HepG2 (cell line): ENCODE measurements around the gene STAB2. TPM values are rescaled to one million over a fixed set of nuclear protein-coding genes. Genes with fewer than 3 reads are reported as not detected.

ENCODE experiments used
- ATAC-seq: fragments of 200-7000 bp; cut with Tn5 transposase; 3 replicates; pipeline ENCODE4 v1.9.1; 2020; ENCODE audit warnings: mild to moderate bottlenecking, moderate library complexity
- BruUV-seq: library from RNA; stranded (reverse); fragments of 400-500 nt; replicated peaks from 2 replicates; lab custom pipeline; 2021; lab: Mats Ljungman, UMichigan
- CTCF ChIA-PET: fragments of 300-600 bp; formaldehyde crosslinking; extraction: SDS; loops from one replicate; lab custom pipeline; 2021; ENCODE audit warnings: low total read pairs, inconsistent platforms, low intra/inter-chr PET ratio; lab: Yijun Ruan, JAX
- POLR2A ChIA-PET: fragments of 350-600 bp; sonication (Branson Sonifier 250); formaldehyde crosslinking; loops from one replicate; lab custom pipeline; 2020; ENCODE audit warnings: antibody characterized with exemption, inconsistent platforms; lab: Yijun Ruan, JAX
- DNase-seq: peaks from one replicate; pipeline ENCODE4 v3.0.0-alpha.2; 2015; ENCODE audit warnings: low spot score
- FAIRE-seq: peaks from 3 replicates; lab custom pipeline; 2011; peaks lifted over from hg19 to GRCh38; lab: Jason Lieb, UNC
- H2AFZ ChIP-seq: one replicate; pipeline ENCODE4 v1.6.1; 2011; ENCODE audit warnings: low read length, inconsistent platforms
- H3K27ac ChIP-seq: fragments of 300-600 bp; 3 replicates; pipeline ENCODE4 v1.8.0; 2011; ENCODE audit warnings: mixed run types, mild to moderate bottlenecking, mixed read lengths, low read length, inconsistent platforms; ENCODE audit not compliant: insufficient read depth; ENCODE audit errors: extremely low read length
- H3K27me3 ChIP-seq, 2 experiments: fragments of 200-600 bp in 1 of 2; 2 replicates in 1 of 2; 3 replicates in 1 of 2; pipeline versions ENCODE4 v1.6.0 to v1.8.0; 2011; ENCODE audit warnings: low read length in 2 of 2, mild to moderate bottlenecking in 2 of 2, moderate library complexity in 2 of 2, inconsistent platforms in 1 of 2; ENCODE audit not compliant: insufficient read depth in 2 of 2, control insufficient read depth in 1 of 2
- H3K36me3 ChIP-seq, 2 experiments: fragments of 200-600 bp in 1 of 2; replicated peaks in 1 of 2; 2 replicates in 1 of 2; 3 replicates in 1 of 2; pipeline versions ENCODE4 v1.5.1 to v1.8.0; 2011; ENCODE audit warnings: low read length in 2 of 2, inconsistent platforms in 1 of 2; ENCODE audit not compliant: insufficient read depth in 2 of 2, control insufficient read depth in 1 of 2
- H3K4me1 ChIP-seq: 2 replicates; pipeline ENCODE4 v1.5.1; 2012; ENCODE audit warnings: low read length, inconsistent platforms; ENCODE audit not compliant: insufficient read depth
- H3K4me2 ChIP-seq: 2 replicates; pipeline ENCODE4 v1.6.0; 2011; ENCODE audit warnings: low read depth, low read length, inconsistent platforms
- H3K4me3 ChIP-seq, 3 experiments: fragments of 200-600 bp in 1 of 3; sonication (generic), shearing (Covaris generic) in 1 of 3; replicated peaks in 1 of 3; 2 replicates each; pipeline ENCODE4 v1.5.1; 2011 to 2016; ENCODE audit warnings: low read length in 3 of 3, inconsistent platforms in 2 of 3, low read depth in 2 of 3, mild to moderate bottlenecking in 2 of 3, control low read depth in 1 of 3, mixed read lengths in 1 of 3; ENCODE audit not compliant: insufficient read depth in 1 of 3
- H3K79me2 ChIP-seq: one replicate; pipeline ENCODE4 v1.6.1; 2011; ENCODE audit warnings: low read length, inconsistent platforms; ENCODE audit not compliant: insufficient read depth
- H3K9ac ChIP-seq: 2 replicates; pipeline ENCODE4 v1.6.0; 2011; ENCODE audit warnings: mild to moderate bottlenecking, low read depth, low read length, inconsistent platforms; ENCODE audit not compliant: insufficient read depth
- H3K9me3 ChIP-seq: 2 replicates; pipeline ENCODE4 v1.5.1; 2012; ENCODE audit warnings: mild to moderate bottlenecking, low read length
- H4K20me1 ChIP-seq: 2 replicates; pipeline ENCODE4 v1.6.0; 2011; ENCODE audit warnings: inconsistent platforms, mild to moderate bottlenecking, low read length, moderate library complexity; ENCODE audit not compliant: insufficient read depth
- ARHGAP35 ChIP-seq: sonication (generic); formaldehyde crosslinking; IDR thresholded peaks from 2 replicates; pipeline ENCODE4 v1.9.0; 2022; ENCODE audit warnings: mild to moderate bottlenecking, inconsistent platforms, moderate library complexity, missing genetic modification reagents, borderline replicate concordance
- CCDC6 ChIP-seq: sonication (generic); formaldehyde crosslinking; IDR thresholded peaks from 2 replicates; pipeline ENCODE4 v1.8.1; 2022; ENCODE audit warnings: mild to moderate bottlenecking, missing genetic modification reagents, moderate library complexity
- KLF11 ChIP-seq: IDR thresholded peaks from 2 replicates; pipeline ENCODE4 v1.6.1; 2016; ENCODE audit warnings: missing compliant biosample characterization
- MEIS2 ChIP-seq: sonication (generic); formaldehyde crosslinking; IDR thresholded peaks from 2 replicates; pipeline ENCODE4 v1.9.0; 2021; ENCODE audit warnings: mild to moderate bottlenecking, missing genetic modification reagents
- NONO ChIP-seq, 2 experiments: fragments of 450-650 bp in 1 of 2; sonication (generic) in 1 of 2; formaldehyde crosslinking in 1 of 2; IDR thresholded peaks in 1 of 2; conservative IDR thresholded peaks in 1 of 2; 2 replicates each; pipeline versions ENCODE4 v1.6.1 to v1.8.0; 2017 to 2022; ENCODE audit warnings: mild to moderate bottlenecking in 1 of 2, missing genetic modification reagents in 1 of 2, moderate library complexity in 1 of 2
- PBX3 ChIP-seq: sonication (generic); formaldehyde crosslinking; IDR thresholded peaks from 2 replicates; pipeline ENCODE4 v1.8.1; 2023; ENCODE audit warnings: missing genetic modification reagents, inconsistent platforms, borderline replicate concordance
- PHF21A ChIP-seq: sonication (generic); formaldehyde crosslinking; IDR thresholded peaks from 2 replicates; pipeline ENCODE4 v1.5.0; 2020; ENCODE audit warnings: mild to moderate bottlenecking, missing genetic modification reagents
- PHF8 ChIP-seq: sonication (generic); formaldehyde crosslinking; IDR thresholded peaks from 2 replicates; pipeline ENCODE4 v1.5.0; 2020; ENCODE audit warnings: missing genetic modification reagents
- RXRB ChIP-seq: IDR thresholded peaks from 2 replicates; pipeline ENCODE4 v1.6.1; 2016; ENCODE audit warnings: borderline replicate concordance, missing genetic modification reagents, missing compliant biosample characterization
- SAFB2 ChIP-seq: sonication (generic); formaldehyde crosslinking; IDR thresholded peaks from 2 replicates; pipeline ENCODE4 v1.5.1; 2020; ENCODE audit warnings: missing genetic modification reagents, low read depth, mild to moderate bottlenecking, borderline replicate concordance
- SRF ChIP-seq: IDR thresholded peaks from 2 replicates; pipeline ENCODE4 v1.6.1; 2011; ENCODE audit warnings: mild to moderate bottlenecking, low read depth, low read length, moderate library complexity
- SUZ12 ChIP-seq: fragments of 150-350 bp; IDR thresholded peaks from 2 replicates; pipeline ENCODE4 v1.6.1; 2014; ENCODE audit warnings: low read depth, low read length
- THAP7 ChIP-seq: sonication (generic); formaldehyde crosslinking; IDR thresholded peaks from 2 replicates; pipeline ENCODE4 v1.8.1; 2023; ENCODE audit warnings: mild to moderate bottlenecking, missing genetic modification reagents
- ZBTB4 ChIP-seq: sonication (generic); formaldehyde crosslinking; IDR thresholded peaks from 2 replicates; pipeline ENCODE4 v1.4.0; 2020; ENCODE audit warnings: missing genetic modification reagents, mild to moderate bottlenecking, borderline replicate concordance
- ZNF124 ChIP-seq: sonication (generic); formaldehyde crosslinking; IDR thresholded peaks from 2 replicates; pipeline ENCODE4 v1.4.0; 2020; ENCODE audit warnings: missing genetic modification reagents
- ZNF331 ChIP-seq: sonication (generic); formaldehyde crosslinking; IDR thresholded peaks from 2 replicates; pipeline ENCODE4 v1.4.0; 2020; ENCODE audit warnings: missing genetic modification reagents
- ZNF569 ChIP-seq: sonication (generic); formaldehyde crosslinking; IDR thresholded peaks from 2 replicates; pipeline ENCODE4 v1.5.0; 2020; ENCODE audit warnings: mild to moderate bottlenecking, missing genetic modification reagents, moderate library complexity, borderline replicate concordance
- ZNF720 ChIP-seq: sonication (generic); formaldehyde crosslinking; IDR thresholded peaks from 2 replicates; pipeline ENCODE4 v1.4.0; 2020; ENCODE audit warnings: missing genetic modification reagents
- ZNF749 ChIP-seq: sonication (generic); formaldehyde crosslinking; IDR thresholded peaks from 2 replicates; pipeline ENCODE4 v1.8.0; 2022; ENCODE audit warnings: mild to moderate bottlenecking, missing genetic modification reagents, moderate library complexity, borderline replicate concordance
- WGBS: methylation state at CpG from one replicate; pipeline ENCODE4 v1.1.6; 2017; ENCODE audit warnings: low lambda C conversion rate; 5-methylcytosine and 5-hydroxymethylcytosine counted together
- in situ Hi-C: cut with HindIII; loops from 2 replicates; pipeline ENCODE4 v1.10.0; 2017; ENCODE audit warnings: low pct_unique_long_range_greater_than_20kb; ENCODE audit not compliant: extremely low pct_ligation_motif_present
- intact Hi-C: fragments of 100-400 bp; cut with micrococcal nuclease; formaldehyde crosslinking; loops from one replicate; pipeline ENCODE4 v1.10.0; 2022; ENCODE audit not compliant: unreplicated experiment
- polyA plus RNA-seq, 8 experiments: library from polyadenylated mRNA; depleted of rRNA in 3 of 8; stranded (reverse) in 7 of 8; unstranded in 1 of 8; fragments of >200 nt; fragmentation: Illumina TruSeq in 4 of 8; extraction: Trizol in 4 of 8; gene quantifications; 2 replicates each; pipeline versions ENCODE4 v1.2.1 to v1.2.3, GENCODE V29; 2011 to 2016; ENCODE audit warnings: low read depth in 4 of 8, missing spikeins in 1 of 8, mixed read lengths in 1 of 8; ENCODE audit not compliant: insufficient read depth in 1 of 8
- total RNA-seq, 5 experiments: library from RNA; depleted of rRNA; stranded (reverse); fragments of >200 nt; fragmentation: Illumina TruSeq; extraction: Trizol; gene quantifications; 2 replicates each; pipeline ENCODE4 v1.2.3, GENCODE V29; 2016; ENCODE audit warnings: low read depth in 1 of 5

The STAB2 gene
- total and polyA plus RNA-seq, 2 of the 13 experiments (the other 11 are each of a cell fraction or from before 2014, with no cell fraction given), result not detected

- in situ Hi-C loops (no loop called here), intact Hi-C loops (no loop called here)
- no peaks in the 10 kb centered on the region for H4K20me1 ChIP-seq
- ATAC-seq, result no peak
- H3K27ac ChIP-seq, result no peak overlapping the region
- no peaks in the 10 kb centered on the region for H3K27me3 ChIP-seq
- no peak overlapping the region for H3K4me3 ChIP-seq
- H3K9ac ChIP-seq, result no peak overlapping the region
- BruUV-seq, result no TSS peak
- H3K36me3 ChIP-seq, result no peaks in the 10 kb centered on the region
- TF ChIP-seq RXRB (CRISPR knock-in tag) (no peak), MEIS2 (CRISPR knock-in tag) (no peak), ZNF331 (CRISPR knock-in tag) (no peak), SUZ12 (no peak), ZBTB4 (no peak), ZNF124 (CRISPR knock-in tag) (no peak), CCDC6 (CRISPR knock-in tag) (no peak), KLF11 (CRISPR knock-in tag) (no peak), SAFB2 (CRISPR knock-in tag) (no peak), PBX3 (CRISPR knock-in tag) (no peak), THAP7 (CRISPR knock-in tag) (no peak), PHF8 (CRISPR knock-in tag) (no peak), SRF (no peak), PHF21A (no peak), ZNF569 (CRISPR knock-in tag) (no peak), ZNF749 (CRISPR knock-in tag) (no peak), ZNF720 (CRISPR knock-in tag) (no peak), NONO (IDR thresholded peaks at IDR 0.05) (no peak), NONO (CRISPR knock-in tag; conservative IDR thresholded peaks at IDR 0.05) (no peak), ARHGAP35 (CRISPR knock-in tag) (no peak)
- no peaks in the 10 kb centered on the region for H3K9me3 ChIP-seq
- ChIA-PET POLR2A (no interaction called here), CTCF (no interaction called here)
- H3K4me2 ChIP-seq, result no peak overlapping the region
- no peak overlapping the region for H2AFZ ChIP-seq
- no peaks in the 10 kb centered on the region for H3K79me2 ChIP-seq
- DNase-seq, result no peak
- 0% methylated on average over 1 of the region's 1 CpG for WGBS
- FAIRE-seq, result no peak
- H3K4me1 ChIP-seq, result no peaks in the 10 kb centered on the region
Measured at GRCh38 chr12:103538397-103538796, 48.7 kb upstream of the STAB2 start.
